HepG2 (cell line): ENCODE measurements around the gene RPSA. TPM values are rescaled to one million over a fixed set of nuclear protein-coding genes. Genes with fewer than 3 reads are reported as not detected.
A peak's percentile ranks its signal among the peaks of the same experiment; 100 is the strongest.

Source experiments
- ATF4 ChIP-seq, 2 experiments: fragments of 450-650 bp in 1 of 2; sonication (generic) in 1 of 2; formaldehyde crosslinking; IDR thresholded peaks; 2 replicates each; pipeline versions ENCODE4 v1.5.0 to v1.8.0; 2020 to 2022; ENCODE audit warnings: mild to moderate bottlenecking in 1 of 2, missing genetic modification reagents in 1 of 2
- EEA1 ChIP-seq: sonication (generic); formaldehyde crosslinking; IDR thresholded peaks from 2 replicates; pipeline ENCODE4 v1.5.1; 2020; ENCODE audit warnings: mild to moderate bottlenecking, missing genetic modification reagents, borderline replicate concordance
- EED ChIP-seq: sonication (generic); formaldehyde crosslinking; IDR thresholded peaks from 2 replicates; pipeline ENCODE4 v1.5.0; 2020; ENCODE audit warnings: mild to moderate bottlenecking, missing genetic modification reagents
- ETV6 ChIP-seq: sonication (generic); formaldehyde crosslinking; conservative IDR thresholded peaks from 2 replicates; pipeline ENCODE4 v1.4.0; 2020; ENCODE audit warnings: missing genetic modification reagents
- HNF1B ChIP-seq: sonication (generic); formaldehyde crosslinking; IDR thresholded peaks from 2 replicates; pipeline ENCODE4 v1.5.1; 2020; ENCODE audit warnings: mild to moderate bottlenecking, moderate library complexity, missing genetic modification reagents
- IKZF4 ChIP-seq: sonication (generic); formaldehyde crosslinking; IDR thresholded peaks from 2 replicates; pipeline ENCODE4 v1.5.1; 2020; ENCODE audit warnings: borderline replicate concordance, mild to moderate bottlenecking, low read depth, missing genetic modification reagents; ENCODE audit errors: not compliant biosample characterization
- MLX ChIP-seq: IDR thresholded peaks from 2 replicates; pipeline ENCODE4 v1.6.1; 2016
- RORA ChIP-seq: sonication (generic); formaldehyde crosslinking; IDR thresholded peaks from 2 replicates; pipeline ENCODE4 v1.5.0; 2020; ENCODE audit warnings: mild to moderate bottlenecking, missing genetic modification reagents, moderate library complexity
- THAP9 ChIP-seq: sonication (generic); formaldehyde crosslinking; IDR thresholded peaks from 2 replicates; pipeline ENCODE4; 2020; ENCODE audit warnings: missing genetic modification reagents, mild to moderate bottlenecking, borderline replicate concordance
- THRA ChIP-seq: sonication (generic); formaldehyde crosslinking; IDR thresholded peaks from 2 replicates; pipeline ENCODE4 v1.4.0; 2020; ENCODE audit warnings: missing genetic modification reagents, borderline replicate concordance
- XRCC5 ChIP-seq: fragments of 200-400 bp; formaldehyde crosslinking; optimal IDR thresholded peaks from 2 replicates; pipeline ENCODE3; 2017; ENCODE audit warnings: mild to moderate bottlenecking, low read length
- ZFP1 ChIP-seq: IDR thresholded peaks from 2 replicates; pipeline ENCODE4 v1.6.1; 2016
- ZNF503 ChIP-seq: sonication (generic); formaldehyde crosslinking; IDR thresholded peaks from 2 replicates; pipeline ENCODE4 v1.4.0; 2020; ENCODE audit warnings: missing genetic modification reagents
- ZNF589 ChIP-seq: sonication (generic); formaldehyde crosslinking; conservative IDR thresholded peaks from 2 replicates; pipeline ENCODE4 v1.8.0; 2022; ENCODE audit warnings: mild to moderate bottlenecking, moderate library complexity, missing genetic modification reagents
- ZNF629 ChIP-seq: sonication (generic); formaldehyde crosslinking; conservative IDR thresholded peaks from 2 replicates; pipeline ENCODE4 v1.5.0; 2020; ENCODE audit warnings: missing genetic modification reagents
- ZNF691 ChIP-seq: sonication (generic); formaldehyde crosslinking; IDR thresholded peaks from 2 replicates; pipeline ENCODE4 v1.4.0; 2020; ENCODE audit warnings: missing genetic modification reagents, low read depth, mild to moderate bottlenecking, borderline replicate concordance
- polyA plus RNA-seq, 8 experiments: library from polyadenylated mRNA; depleted of rRNA in 3 of 8; stranded (reverse) in 7 of 8; unstranded in 1 of 8; fragments of >200 nt; fragmentation: Illumina TruSeq in 4 of 8; extraction: Trizol in 4 of 8; gene quantifications; 2 replicates each; pipeline versions ENCODE4 v1.2.1 to v1.2.3, GENCODE V29; 2011 to 2016; ENCODE audit warnings: low read depth in 4 of 8, missing spikeins in 1 of 8, mixed read lengths in 1 of 8; ENCODE audit not compliant: insufficient read depth in 1 of 8
- total RNA-seq, 5 experiments: library from RNA; depleted of rRNA; stranded (reverse); fragments of >200 nt; fragmentation: Illumina TruSeq; extraction: Trizol; gene quantifications; 2 replicates each; pipeline ENCODE4 v1.2.3, GENCODE V29; 2016; ENCODE audit warnings: low read depth in 1 of 5

The RPSA gene
- total and polyA plus RNA-seq, 2 of the 13 experiments (the other 11 are each of a cell fraction or from before 2014, with no cell fraction given), result 1,683 to 3,226 TPM

- peak; percentile 36; the same call in 1 of the 2 replicates for TF ChIP-seq MLX (CRISPR knock-in tag)
- TF ChIP-seq ETV6 (CRISPR knock-in tag), result no peak; the same call in 1 of the 2 replicates
- TF ChIP-seq ZNF691 (CRISPR knock-in tag), result 0 out of 2 replicates have a peak, but pooled peaks have one; percentile 25
- TF ChIP-seq ZNF503 (CRISPR knock-in tag), result no peak
- no peak for TF ChIP-seq RORA (CRISPR knock-in tag)
- no peak for TF ChIP-seq EEA1 (CRISPR knock-in tag)
- TF ChIP-seq ZFP1 (CRISPR knock-in tag), result no peak
- no peak; the same call in 1 of the 2 replicates for TF ChIP-seq THRA (CRISPR knock-in tag)
- no peak for TF ChIP-seq ATF4 (CRISPR knock-in tag; IDR thresholded peaks at IDR 0.05)
- TF ChIP-seq XRCC5, result no peak
- peak; percentile 13; the same call in 1 of the 2 replicates for TF ChIP-seq HNF1B (CRISPR knock-in tag)
- TF ChIP-seq ZNF629, result no peak
- no peak for TF ChIP-seq ZNF589
- peak; percentile 63; the same call in 1 of the 2 replicates for TF ChIP-seq EED
- no peak for TF ChIP-seq IKZF4
- TF ChIP-seq THAP9, result peak; percentile 57; the same call in 1 of the 2 replicates
These were observed 22.4 kb upstream of the RPSA start (continued) for GRCh38 chr3:39383881-39384664.
